Neural cell (in vitro differentiated cells): ENCODE measurements around the gene GRHL3. TPM values are rescaled to one million over a fixed set of nuclear protein-coding genes. Genes with fewer than 3 reads are reported as not detected.

ENCODE experiments used
- H2AFZ ChIP-seq: fragments of 200-600, 300-800 bp; sonication (generic), shearing (Covaris generic); 2 replicates; pipeline ENCODE4 v1.6.0; 2014; ENCODE audit warnings: low read depth, mild to moderate bottlenecking, antibody characterized with exemption, low read length, moderate library complexity
- H3F3A ChIP-seq: fragments of 200-600 bp; shearing (Covaris generic); 2 replicates; pipeline ENCODE4 v1.6.1; 2016; ENCODE audit warnings: mild to moderate bottlenecking, moderate library complexity, mixed read lengths, antibody characterized with exemption, low read length; ENCODE audit not compliant: insufficient read depth, poor library complexity, severe bottlenecking
- H3K27ac ChIP-seq: fragments of 200-600, 300-800 bp; sonication (generic), shearing (Covaris generic); 2 replicates; pipeline ENCODE4 v1.5.1; 2014; ENCODE audit warnings: mild to moderate bottlenecking, low read length, moderate library complexity
- H3K27me3 ChIP-seq: fragments of 300-800, 200-600 bp; sonication (generic), shearing (Covaris generic); 2 replicates; pipeline ENCODE4 v1.6.0; 2014; ENCODE audit warnings: mild to moderate bottlenecking, low read depth, low read length, moderate library complexity; ENCODE audit not compliant: insufficient read depth
- H3K36me3 ChIP-seq: fragments of 300-800, 200-600 bp; sonication (generic), shearing (Covaris generic); 2 replicates; pipeline ENCODE4 v1.5.1; 2014; ENCODE audit warnings: mild to moderate bottlenecking, antibody characterized with exemption, low read length, moderate library complexity; ENCODE audit not compliant: insufficient read depth
- H3K4me2 ChIP-seq: fragments of 300-800, 200-600 bp; sonication (generic), shearing (Covaris generic); 2 replicates; pipeline ENCODE4 v1.6.0; 2014; ENCODE audit warnings: mild to moderate bottlenecking, low read length
- H3K4me3 ChIP-seq: fragments of 300-800, 200-600 bp; sonication (generic), shearing (Covaris generic); 2 replicates; pipeline ENCODE4 v1.5.1; 2014; ENCODE audit warnings: mild to moderate bottlenecking, low read length, moderate library complexity
- H3K79me2 ChIP-seq: fragments of 200-600 bp; shearing (Covaris generic); replicated peaks from 2 replicates; pipeline ENCODE4 v1.6.0; 2014; ENCODE audit warnings: mild to moderate bottlenecking, low read length, moderate library complexity; ENCODE audit not compliant: insufficient read depth
- H3K9ac ChIP-seq: fragments of 300-800, 200-600 bp; sonication (generic), shearing (Covaris generic); 2 replicates; pipeline ENCODE4 v1.6.1; 2016; ENCODE audit warnings: mild to moderate bottlenecking, low read length, mixed read lengths
- H3K9me2 ChIP-seq: fragments of 200-600 bp; shearing (Covaris generic); 2 replicates; pipeline ENCODE4 v1.6.1; 2016; ENCODE audit warnings: mild to moderate bottlenecking, low read length, mixed read lengths; ENCODE audit not compliant: insufficient read depth
- H3K9me3 ChIP-seq: fragments of 200-600, 300-800 bp; sonication (generic), shearing (Covaris generic); 2 replicates; pipeline ENCODE4 v1.6.1; 2016; ENCODE audit warnings: mild to moderate bottlenecking, mixed run types, low read length, moderate library complexity, mixed read lengths
- H4K20me1 ChIP-seq: fragments of 200-600 bp; shearing (Covaris generic); 2 replicates; pipeline ENCODE4 v1.6.1; 2016; ENCODE audit warnings: mild to moderate bottlenecking, mixed run types; ENCODE audit not compliant: insufficient read depth
- EP300 ChIP-seq: fragments of 450-650 bp; conservative IDR thresholded peaks from 2 replicates; pipeline ENCODE4 v1.6.1; 2014; ENCODE audit warnings: antibody characterized with exemption, mild to moderate bottlenecking, moderate library complexity; ENCODE audit not compliant: poor library complexity, severe bottlenecking
- EZH2 ChIP-seq: fragments of 200-600, 300-800 bp; shearing (Covaris generic), sonication (generic); IDR thresholded peaks from 2 replicates; pipeline ENCODE4 v1.6.1; 2014; ENCODE audit warnings: antibody characterized with exemption, low read length, borderline replicate concordance, mild to moderate bottlenecking; ENCODE audit not compliant: insufficient read depth, poor library complexity, severe bottlenecking
- MXI1 ChIP-seq: fragments of 450-650 bp; conservative IDR thresholded peaks from 2 replicates; pipeline ENCODE4 v1.6.1; 2014; ENCODE audit warnings: antibody characterized with exemption, mild to moderate bottlenecking; ENCODE audit not compliant: poor library complexity, severe bottlenecking
- POLR2AphosphoS5 ChIP-seq: IDR thresholded peaks from 2 replicates; pipeline ENCODE4 v1.6.1; 2012
- RAD21 ChIP-seq: fragments of 450-650 bp; conservative IDR thresholded peaks from 2 replicates; pipeline ENCODE4 v1.6.1; 2014; ENCODE audit warnings: antibody characterized with exemption, mild to moderate bottlenecking, moderate library complexity
- REST ChIP-seq: IDR thresholded peaks from 2 replicates; pipeline ENCODE4 v1.6.1; 2012; ENCODE audit warnings: borderline replicate concordance
- SMC3 ChIP-seq: fragments of 450-650 bp; conservative IDR thresholded peaks from 2 replicates; pipeline ENCODE4 v1.6.1; 2014; ENCODE audit warnings: antibody characterized with exemption, mild to moderate bottlenecking, moderate library complexity; ENCODE audit not compliant: poor library complexity
- TAF1 ChIP-seq: IDR thresholded peaks from 2 replicates; pipeline ENCODE4 v1.6.1; 2012; ENCODE audit warnings: low read depth
- polyA plus RNA-seq: library from polyadenylated mRNA; depleted of rRNA; stranded (reverse); fragments of >200 nt; gene quantifications from 2 replicates; pipeline ENCODE4 v1.2.3, GENCODE V29; 2014
- TF ChIP-seq, protein P1 (sequence below): fragments of 450-650 bp; IDR thresholded peaks from 2 replicates; pipeline ENCODE4 v1.5.1; 2014; ENCODE audit warnings: antibody characterized with exemption, mild to moderate bottlenecking, moderate library complexity; ENCODE audit not compliant: poor library complexity, severe bottlenecking

The GRHL3 gene
- polyA plus RNA-seq, 1 donor from 2014 or later = not detected

- Histone ChIP-seq H3K36me3 (no peaks in the 10 kb centered on the region), H2AFZ (no peak overlapping the region), H3K27me3 (peaks cover 28% of the 10 kb centered on the region), H3K27ac (no peak overlapping the region), H3K4me2 (no peak overlapping the region), H3K79me2 (no peaks in the 10 kb centered on the region), H4K20me1 (no peaks in the 10 kb centered on the region), H3K4me3 (no peak overlapping the region), H3F3A (no peaks in the 10 kb centered on the region), H3K9me3 (no peaks in the 10 kb centered on the region), H3K9me2 (no peaks in the 10 kb centered on the region), H3K9ac (no peak overlapping the region)
- no peak for TF ChIP-seq RAD21
- TF ChIP-seq, protein P1, sequence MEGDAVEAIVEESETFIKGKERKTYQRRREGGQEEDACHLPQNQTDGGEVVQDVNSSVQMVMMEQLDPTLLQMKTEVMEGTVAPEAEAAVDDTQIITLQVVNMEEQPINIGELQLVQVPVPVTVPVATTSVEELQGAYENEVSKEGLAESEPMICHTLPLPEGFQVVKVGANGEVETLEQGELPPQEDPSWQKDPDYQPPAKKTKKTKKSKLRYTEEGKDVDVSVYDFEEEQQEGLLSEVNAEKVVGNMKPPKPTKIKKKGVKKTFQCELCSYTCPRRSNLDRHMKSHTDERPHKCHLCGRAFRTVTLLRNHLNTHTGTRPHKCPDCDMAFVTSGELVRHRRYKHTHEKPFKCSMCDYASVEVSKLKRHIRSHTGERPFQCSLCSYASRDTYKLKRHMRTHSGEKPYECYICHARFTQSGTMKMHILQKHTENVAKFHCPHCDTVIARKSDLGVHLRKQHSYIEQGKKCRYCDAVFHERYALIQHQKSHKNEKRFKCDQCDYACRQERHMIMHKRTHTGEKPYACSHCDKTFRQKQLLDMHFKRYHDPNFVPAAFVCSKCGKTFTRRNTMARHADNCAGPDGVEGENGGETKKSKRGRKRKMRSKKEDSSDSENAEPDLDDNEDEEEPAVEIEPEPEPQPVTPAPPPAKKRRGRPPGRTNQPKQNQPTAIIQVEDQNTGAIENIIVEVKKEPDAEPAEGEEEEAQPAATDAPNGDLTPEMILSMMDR = no peak
- TF ChIP-seq SMC3 = no peak
- TF ChIP-seq POLR2AphosphoS5 = no peak
- TF ChIP-seq MXI1 = no peak
- TF ChIP-seq TAF1 = no peak
- no peak for TF ChIP-seq EP300
- TF ChIP-seq EZH2 = no peak
- TF ChIP-seq REST = no peak
These were observed 36.7 kb upstream of the GRHL3 start for GRCh38 chr1:24282491-24282890.

DNA sequence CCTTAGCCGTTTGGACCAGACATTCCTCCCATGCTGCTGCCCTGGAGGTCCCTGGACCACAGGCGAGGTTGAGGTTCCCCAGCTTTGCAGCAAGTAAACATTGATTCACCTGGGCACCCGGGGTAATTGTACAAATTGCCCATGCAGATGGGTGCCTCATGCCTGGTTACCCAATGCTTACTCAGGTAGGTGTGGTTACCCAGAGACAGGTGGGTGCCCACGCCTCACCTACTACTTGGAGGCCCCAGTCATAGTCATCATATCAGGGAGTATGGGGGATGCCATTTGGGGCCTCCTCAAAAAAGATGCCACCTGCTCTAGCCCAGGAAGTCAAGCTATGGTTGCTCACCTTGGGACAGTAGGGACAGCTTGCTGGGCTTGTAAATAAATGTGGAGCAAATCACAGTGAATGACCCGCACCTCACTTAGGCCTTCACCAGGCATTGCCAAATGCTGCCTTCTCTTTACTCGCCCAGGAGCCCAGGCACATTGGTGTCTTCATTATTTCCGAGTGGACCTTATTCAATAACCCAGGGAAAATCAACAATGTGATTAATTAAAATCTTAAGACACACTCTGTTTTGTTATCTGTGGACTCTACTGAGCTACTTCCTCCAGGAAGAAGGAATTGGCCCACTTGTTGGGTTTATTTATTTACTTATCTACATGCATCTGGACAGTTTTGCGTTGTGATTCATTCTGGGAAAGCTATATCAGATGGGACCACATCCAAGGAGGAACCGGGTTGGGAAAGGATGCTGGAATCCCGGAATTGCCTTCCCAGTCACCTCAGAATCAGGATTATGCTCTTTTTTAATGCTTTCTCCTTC lies 35.6 kb upstream of the GRHL3 start:
- no peak overlapping the region for H3K4me3 ChIP-seq
- no peaks in the 10 kb centered on the region for H3K36me3 ChIP-seq
- no peak overlapping the region for H2AFZ ChIP-seq
- H3K79me2 ChIP-seq = no peaks in the 10 kb centered on the region
- peaks cover 28% of the 10 kb centered on the region for H3K27me3 ChIP-seq
- H3K9me3 ChIP-seq = no peaks in the 10 kb centered on the region
- H3K27ac ChIP-seq = no peak overlapping the region
- no peak overlapping the region for H3K9ac ChIP-seq
- H4K20me1 ChIP-seq = no peaks in the 10 kb centered on the region
- no peaks in the 10 kb centered on the region for H3K9me2 ChIP-seq
- H3K4me2 ChIP-seq = no peak overlapping the region
- no peaks in the 10 kb centered on the region for H3F3A ChIP-seq
- TF ChIP-seq RAD21 = no peak
- TF ChIP-seq EZH2 = no peak
- no peak for TF ChIP-seq REST
- TF ChIP-seq, protein P1 = no peak
- TF ChIP-seq SMC3 = no peak
- no peak for TF ChIP-seq POLR2AphosphoS5
- TF ChIP-seq TAF1 = no peak
- TF ChIP-seq MXI1 = no peak
- no peak for TF ChIP-seq EP300
